K562 (cell line): ENCODE measurements around the gene ECPAS. TPM values are rescaled to one million over a fixed set of nuclear protein-coding genes. Genes with fewer than 3 reads are reported as not detected.

Experiments
- MED1 ChIP-seq: sonication (generic); formaldehyde crosslinking; IDR thresholded peaks from 2 replicates; pipeline ENCODE4 v1.8.1; 2023; ENCODE audit warnings: missing genetic modification reagents, borderline replicate concordance
- ZFP1 ChIP-seq: fragments of 450-650 bp; formaldehyde crosslinking; IDR thresholded peaks from 2 replicates; pipeline ENCODE4 v1.4.0; 2020; ENCODE audit warnings: mild to moderate bottlenecking, mixed read lengths
- polyA plus RNA-seq, 8 experiments: library from polyadenylated mRNA; depleted of rRNA in 4 of 8; stranded (reverse) in 5 of 8; unstranded in 3 of 8; fragments of >200 nt; fragmentation: Nextera tagmentation in 2 of 8; fragmentation: Illumina TruSeq in 1 of 8; extraction: Ambion mirVana in 2 of 8; extraction: Trizol in 1 of 8; gene quantifications; 2 replicates each; pipeline versions ENCODE4 v1.2.1 to v1.2.3, GENCODE V29; 2011 to 2014; ENCODE audit warnings: inconsistent platforms in 1 of 8, missing spikeins in 1 of 8
- total RNA-seq, 7 experiments: library from RNA; depleted of rRNA in 6 of 7; stranded (reverse); fragments of >200 nt in 6 of 7; fragmentation: Illumina TruSeq in 2 of 7; extraction: Trizol in 2 of 7; gene quantifications; 2 replicates each; pipeline versions ENCODE4 v1.2.1 to v1.2.3, GENCODE V29; 2011 to 2021; ENCODE audit warnings: low replicate concordance in 1 of 7
- TF ChIP-seq, protein P1 (sequence below): fragments of 450-650 bp; IDR thresholded peaks from 2 replicates; pipeline ENCODE4 v1.6.1; 2016; ENCODE audit warnings: mild to moderate bottlenecking, moderate library complexity
- TF ChIP-seq, protein P2 (sequence below): sonication (generic); formaldehyde crosslinking; IDR thresholded peaks from 2 replicates; pipeline ENCODE4 v1.8.1; 2023; ENCODE audit warnings: missing genetic modification reagents, mild to moderate bottlenecking, borderline replicate concordance
- TF ChIP-seq, protein P3 (sequence below): sonication (generic); formaldehyde crosslinking; IDR thresholded peaks from 2 replicates; pipeline ENCODE4 v1.8.0; 2023; ENCODE audit warnings: missing genetic modification reagents, mild to moderate bottlenecking, borderline replicate concordance

Gene ECPAS
- total and polyA plus RNA-seq, 9 of the 15 experiments (the other 6 are each of a cell fraction or from before 2014, with no cell fraction given), result 14.5 to 90.9 (median 75.7) TPM

DNA sequence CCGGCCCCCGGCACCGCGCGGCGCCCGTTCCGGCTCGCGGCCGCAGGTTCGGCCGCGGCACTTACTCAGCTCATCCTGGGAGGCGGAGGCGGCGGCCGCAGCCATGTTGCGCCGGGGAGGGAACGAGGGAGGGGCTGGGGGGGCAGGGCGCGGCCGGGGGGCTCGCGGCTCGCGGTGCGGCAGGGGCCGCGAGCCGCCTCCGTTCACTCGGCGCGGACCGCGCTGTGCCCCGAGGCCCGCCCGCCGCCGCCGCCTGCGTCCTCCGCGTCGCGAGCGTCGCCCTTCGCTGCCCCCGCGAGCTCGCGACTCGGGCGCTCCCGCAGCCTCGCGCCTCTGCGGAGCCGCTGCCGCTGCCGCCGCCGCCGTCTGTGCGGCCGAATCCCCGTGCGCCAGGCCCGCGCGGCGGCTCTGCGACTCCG lies 735 bp downstream of the ECPAS start (continued):
- TF ChIP-seq, protein P1, sequence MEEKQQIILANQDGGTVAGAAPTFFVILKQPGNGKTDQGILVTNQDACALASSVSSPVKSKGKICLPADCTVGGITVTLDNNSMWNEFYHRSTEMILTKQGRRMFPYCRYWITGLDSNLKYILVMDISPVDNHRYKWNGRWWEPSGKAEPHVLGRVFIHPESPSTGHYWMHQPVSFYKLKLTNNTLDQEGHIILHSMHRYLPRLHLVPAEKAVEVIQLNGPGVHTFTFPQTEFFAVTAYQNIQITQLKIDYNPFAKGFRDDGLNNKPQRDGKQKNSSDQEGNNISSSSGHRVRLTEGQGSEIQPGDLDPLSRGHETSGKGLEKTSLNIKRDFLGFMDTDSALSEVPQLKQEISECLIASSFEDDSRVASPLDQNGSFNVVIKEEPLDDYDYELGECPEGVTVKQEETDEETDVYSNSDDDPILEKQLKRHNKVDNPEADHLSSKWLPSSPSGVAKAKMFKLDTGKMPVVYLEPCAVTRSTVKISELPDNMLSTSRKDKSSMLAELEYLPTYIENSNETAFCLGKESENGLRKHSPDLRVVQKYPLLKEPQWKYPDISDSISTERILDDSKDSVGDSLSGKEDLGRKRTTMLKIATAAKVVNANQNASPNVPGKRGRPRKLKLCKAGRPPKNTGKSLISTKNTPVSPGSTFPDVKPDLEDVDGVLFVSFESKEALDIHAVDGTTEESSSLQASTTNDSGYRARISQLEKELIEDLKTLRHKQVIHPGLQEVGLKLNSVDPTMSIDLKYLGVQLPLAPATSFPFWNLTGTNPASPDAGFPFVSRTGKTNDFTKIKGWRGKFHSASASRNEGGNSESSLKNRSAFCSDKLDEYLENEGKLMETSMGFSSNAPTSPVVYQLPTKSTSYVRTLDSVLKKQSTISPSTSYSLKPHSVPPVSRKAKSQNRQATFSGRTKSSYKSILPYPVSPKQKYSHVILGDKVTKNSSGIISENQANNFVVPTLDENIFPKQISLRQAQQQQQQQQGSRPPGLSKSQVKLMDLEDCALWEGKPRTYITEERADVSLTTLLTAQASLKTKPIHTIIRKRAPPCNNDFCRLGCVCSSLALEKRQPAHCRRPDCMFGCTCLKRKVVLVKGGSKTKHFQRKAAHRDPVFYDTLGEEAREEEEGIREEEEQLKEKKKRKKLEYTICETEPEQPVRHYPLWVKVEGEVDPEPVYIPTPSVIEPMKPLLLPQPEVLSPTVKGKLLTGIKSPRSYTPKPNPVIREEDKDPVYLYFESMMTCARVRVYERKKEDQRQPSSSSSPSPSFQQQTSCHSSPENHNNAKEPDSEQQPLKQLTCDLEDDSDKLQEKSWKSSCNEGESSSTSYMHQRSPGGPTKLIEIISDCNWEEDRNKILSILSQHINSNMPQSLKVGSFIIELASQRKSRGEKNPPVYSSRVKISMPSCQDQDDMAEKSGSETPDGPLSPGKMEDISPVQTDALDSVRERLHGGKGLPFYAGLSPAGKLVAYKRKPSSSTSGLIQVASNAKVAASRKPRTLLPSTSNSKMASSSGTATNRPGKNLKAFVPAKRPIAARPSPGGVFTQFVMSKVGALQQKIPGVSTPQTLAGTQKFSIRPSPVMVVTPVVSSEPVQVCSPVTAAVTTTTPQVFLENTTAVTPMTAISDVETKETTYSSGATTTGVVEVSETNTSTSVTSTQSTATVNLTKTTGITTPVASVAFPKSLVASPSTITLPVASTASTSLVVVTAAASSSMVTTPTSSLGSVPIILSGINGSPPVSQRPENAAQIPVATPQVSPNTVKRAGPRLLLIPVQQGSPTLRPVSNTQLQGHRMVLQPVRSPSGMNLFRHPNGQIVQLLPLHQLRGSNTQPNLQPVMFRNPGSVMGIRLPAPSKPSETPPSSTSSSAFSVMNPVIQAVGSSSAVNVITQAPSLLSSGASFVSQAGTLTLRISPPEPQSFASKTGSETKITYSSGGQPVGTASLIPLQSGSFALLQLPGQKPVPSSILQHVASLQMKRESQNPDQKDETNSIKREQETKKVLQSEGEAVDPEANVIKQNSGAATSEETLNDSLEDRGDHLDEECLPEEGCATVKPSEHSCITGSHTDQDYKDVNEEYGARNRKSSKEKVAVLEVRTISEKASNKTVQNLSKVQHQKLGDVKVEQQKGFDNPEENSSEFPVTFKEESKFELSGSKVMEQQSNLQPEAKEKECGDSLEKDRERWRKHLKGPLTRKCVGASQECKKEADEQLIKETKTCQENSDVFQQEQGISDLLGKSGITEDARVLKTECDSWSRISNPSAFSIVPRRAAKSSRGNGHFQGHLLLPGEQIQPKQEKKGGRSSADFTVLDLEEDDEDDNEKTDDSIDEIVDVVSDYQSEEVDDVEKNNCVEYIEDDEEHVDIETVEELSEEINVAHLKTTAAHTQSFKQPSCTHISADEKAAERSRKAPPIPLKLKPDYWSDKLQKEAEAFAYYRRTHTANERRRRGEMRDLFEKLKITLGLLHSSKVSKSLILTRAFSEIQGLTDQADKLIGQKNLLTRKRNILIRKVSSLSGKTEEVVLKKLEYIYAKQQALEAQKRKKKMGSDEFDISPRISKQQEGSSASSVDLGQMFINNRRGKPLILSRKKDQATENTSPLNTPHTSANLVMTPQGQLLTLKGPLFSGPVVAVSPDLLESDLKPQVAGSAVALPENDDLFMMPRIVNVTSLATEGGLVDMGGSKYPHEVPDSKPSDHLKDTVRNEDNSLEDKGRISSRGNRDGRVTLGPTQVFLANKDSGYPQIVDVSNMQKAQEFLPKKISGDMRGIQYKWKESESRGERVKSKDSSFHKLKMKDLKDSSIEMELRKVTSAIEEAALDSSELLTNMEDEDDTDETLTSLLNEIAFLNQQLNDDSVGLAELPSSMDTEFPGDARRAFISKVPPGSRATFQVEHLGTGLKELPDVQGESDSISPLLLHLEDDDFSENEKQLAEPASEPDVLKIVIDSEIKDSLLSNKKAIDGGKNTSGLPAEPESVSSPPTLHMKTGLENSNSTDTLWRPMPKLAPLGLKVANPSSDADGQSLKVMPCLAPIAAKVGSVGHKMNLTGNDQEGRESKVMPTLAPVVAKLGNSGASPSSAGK, result no peak
- TF ChIP-seq, protein P2, sequence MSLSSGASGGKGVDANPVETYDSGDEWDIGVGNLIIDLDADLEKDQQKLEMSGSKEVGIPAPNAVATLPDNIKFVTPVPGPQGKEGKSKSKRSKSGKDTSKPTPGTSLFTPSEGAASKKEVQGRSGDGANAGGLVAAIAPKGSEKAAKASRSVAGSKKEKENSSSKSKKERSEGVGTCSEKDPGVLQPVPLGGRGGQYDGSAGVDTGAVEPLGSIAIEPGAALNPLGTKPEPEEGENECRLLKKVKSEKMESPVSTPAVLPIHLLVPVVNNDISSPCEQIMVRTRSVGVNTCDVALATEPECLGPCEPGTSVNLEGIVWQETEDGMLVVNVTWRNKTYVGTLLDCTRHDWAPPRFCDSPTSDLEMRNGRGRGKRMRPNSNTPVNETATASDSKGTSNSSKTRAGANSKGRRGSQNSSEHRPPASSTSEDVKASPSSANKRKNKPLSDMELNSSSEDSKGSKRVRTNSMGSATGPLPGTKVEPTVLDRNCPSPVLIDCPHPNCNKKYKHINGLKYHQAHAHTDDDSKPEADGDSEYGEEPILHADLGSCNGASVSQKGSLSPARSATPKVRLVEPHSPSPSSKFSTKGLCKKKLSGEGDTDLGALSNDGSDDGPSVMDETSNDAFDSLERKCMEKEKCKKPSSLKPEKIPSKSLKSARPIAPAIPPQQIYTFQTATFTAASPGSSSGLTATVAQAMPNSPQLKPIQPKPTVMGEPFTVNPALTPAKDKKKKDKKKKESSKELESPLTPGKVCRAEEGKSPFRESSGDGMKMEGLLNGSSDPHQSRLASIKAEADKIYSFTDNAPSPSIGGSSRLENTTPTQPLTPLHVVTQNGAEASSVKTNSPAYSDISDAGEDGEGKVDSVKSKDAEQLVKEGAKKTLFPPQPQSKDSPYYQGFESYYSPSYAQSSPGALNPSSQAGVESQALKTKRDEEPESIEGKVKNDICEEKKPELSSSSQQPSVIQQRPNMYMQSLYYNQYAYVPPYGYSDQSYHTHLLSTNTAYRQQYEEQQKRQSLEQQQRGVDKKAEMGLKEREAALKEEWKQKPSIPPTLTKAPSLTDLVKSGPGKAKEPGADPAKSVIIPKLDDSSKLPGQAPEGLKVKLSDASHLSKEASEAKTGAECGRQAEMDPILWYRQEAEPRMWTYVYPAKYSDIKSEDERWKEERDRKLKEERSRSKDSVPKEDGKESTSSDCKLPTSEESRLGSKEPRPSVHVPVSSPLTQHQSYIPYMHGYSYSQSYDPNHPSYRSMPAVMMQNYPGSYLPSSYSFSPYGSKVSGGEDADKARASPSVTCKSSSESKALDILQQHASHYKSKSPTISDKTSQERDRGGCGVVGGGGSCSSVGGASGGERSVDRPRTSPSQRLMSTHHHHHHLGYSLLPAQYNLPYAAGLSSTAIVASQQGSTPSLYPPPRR (CRISPR knock-in tag), result no peak
- TF ChIP-seq, protein P3, sequence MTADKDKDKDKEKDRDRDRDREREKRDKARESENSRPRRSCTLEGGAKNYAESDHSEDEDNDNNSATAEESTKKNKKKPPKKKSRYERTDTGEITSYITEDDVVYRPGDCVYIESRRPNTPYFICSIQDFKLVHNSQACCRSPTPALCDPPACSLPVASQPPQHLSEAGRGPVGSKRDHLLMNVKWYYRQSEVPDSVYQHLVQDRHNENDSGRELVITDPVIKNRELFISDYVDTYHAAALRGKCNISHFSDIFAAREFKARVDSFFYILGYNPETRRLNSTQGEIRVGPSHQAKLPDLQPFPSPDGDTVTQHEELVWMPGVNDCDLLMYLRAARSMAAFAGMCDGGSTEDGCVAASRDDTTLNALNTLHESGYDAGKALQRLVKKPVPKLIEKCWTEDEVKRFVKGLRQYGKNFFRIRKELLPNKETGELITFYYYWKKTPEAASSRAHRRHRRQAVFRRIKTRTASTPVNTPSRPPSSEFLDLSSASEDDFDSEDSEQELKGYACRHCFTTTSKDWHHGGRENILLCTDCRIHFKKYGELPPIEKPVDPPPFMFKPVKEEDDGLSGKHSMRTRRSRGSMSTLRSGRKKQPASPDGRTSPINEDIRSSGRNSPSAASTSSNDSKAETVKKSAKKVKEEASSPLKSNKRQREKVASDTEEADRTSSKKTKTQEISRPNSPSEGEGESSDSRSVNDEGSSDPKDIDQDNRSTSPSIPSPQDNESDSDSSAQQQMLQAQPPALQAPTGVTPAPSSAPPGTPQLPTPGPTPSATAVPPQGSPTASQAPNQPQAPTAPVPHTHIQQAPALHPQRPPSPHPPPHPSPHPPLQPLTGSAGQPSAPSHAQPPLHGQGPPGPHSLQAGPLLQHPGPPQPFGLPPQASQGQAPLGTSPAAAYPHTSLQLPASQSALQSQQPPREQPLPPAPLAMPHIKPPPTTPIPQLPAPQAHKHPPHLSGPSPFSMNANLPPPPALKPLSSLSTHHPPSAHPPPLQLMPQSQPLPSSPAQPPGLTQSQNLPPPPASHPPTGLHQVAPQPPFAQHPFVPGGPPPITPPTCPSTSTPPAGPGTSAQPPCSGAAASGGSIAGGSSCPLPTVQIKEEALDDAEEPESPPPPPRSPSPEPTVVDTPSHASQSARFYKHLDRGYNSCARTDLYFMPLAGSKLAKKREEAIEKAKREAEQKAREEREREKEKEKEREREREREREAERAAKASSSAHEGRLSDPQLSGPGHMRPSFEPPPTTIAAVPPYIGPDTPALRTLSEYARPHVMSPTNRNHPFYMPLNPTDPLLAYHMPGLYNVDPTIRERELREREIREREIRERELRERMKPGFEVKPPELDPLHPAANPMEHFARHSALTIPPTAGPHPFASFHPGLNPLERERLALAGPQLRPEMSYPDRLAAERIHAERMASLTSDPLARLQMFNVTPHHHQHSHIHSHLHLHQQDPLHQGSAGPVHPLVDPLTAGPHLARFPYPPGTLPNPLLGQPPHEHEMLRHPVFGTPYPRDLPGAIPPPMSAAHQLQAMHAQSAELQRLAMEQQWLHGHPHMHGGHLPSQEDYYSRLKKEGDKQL (CRISPR knock-in tag), result no peak
- TF ChIP-seq ZFP1 (no peak), MED1 (CRISPR knock-in tag) (no peak)
